Caco-2 (cell line): Measurements from ENCODE around the gene ARHGEF7. TPM values are rescaled to one million over a fixed set of nuclear protein-coding genes. Genes with fewer than 3 reads are reported as not detected.

Experiments used
- BruUV-seq: library from RNA; stranded (reverse); fragments of 400-500 nt; replicated peaks from 2 replicates; lab custom pipeline; 2021; lab: Mats Ljungman, UMichigan
- CTCF ChIA-PET: fragments of 300-600 bp; sonication (Branson Sonifier 250); formaldehyde crosslinking; loops from one replicate; lab custom pipeline; 2022; ENCODE audit warnings: antibody characterized with exemption; lab: Charles Lee
- POLR2A ChIA-PET: fragments of 300-600 bp; sonication (Branson Sonifier 250); formaldehyde crosslinking; loops from one replicate; lab custom pipeline; 2022; ENCODE audit warnings: antibody characterized with exemption; lab: Charles Lee
- DNase-seq, 2 experiments: peaks; one replicate each; pipeline versions ENCODE4 v3.0.0 to v3.0.0-alpha.2; 2020 to 2022
- H3K27me3 ChIP-seq: replicated peaks from 2 replicates; pipeline ENCODE4 v1.6.0; 2011; ENCODE audit warnings: low read length; ENCODE audit not compliant: control insufficient read depth, insufficient read depth
- H3K36me3 ChIP-seq: 2 replicates; pipeline ENCODE4 v1.5.1; 2011; ENCODE audit warnings: low read length; ENCODE audit not compliant: control insufficient read depth, insufficient read depth
- H3K4me1 ChIP-seq: fragments of 250-450 bp; sonication (Bioruptor Pico); 2 replicates; pipeline ENCODE4 v1.5.1; 2020; ENCODE audit warnings: mild to moderate bottlenecking
- H3K4me3 ChIP-seq: 2 replicates; pipeline ENCODE4 v1.5.1; 2011; ENCODE audit warnings: low read depth, mild to moderate bottlenecking, control low read depth, low read length
- H3K9me3 ChIP-seq: fragments of 250-450 bp; sonication (Bioruptor Pico); 2 replicates; pipeline ENCODE4 v1.5.1; 2020; ENCODE audit warnings: mild to moderate bottlenecking, moderate library complexity
- H3K27ac Mint-ChIP-seq: one replicate; pipeline ENCODE4 v1.8.0; 2022; ENCODE audit warnings: mixed read lengths; ENCODE audit not compliant: unreplicated experiment
- H3K27me3 Mint-ChIP-seq: one replicate; pipeline ENCODE4 v1.8.0; 2022; ENCODE audit warnings: mixed read lengths; ENCODE audit not compliant: insufficient read depth, unreplicated experiment
- H3K36me3 Mint-ChIP-seq: one replicate; pipeline ENCODE4 v1.8.0; 2022; ENCODE audit warnings: mild to moderate bottlenecking, mixed read lengths; ENCODE audit not compliant: insufficient read depth, unreplicated experiment
- H3K4me1 Mint-ChIP-seq: one replicate; pipeline ENCODE4 v1.8.0; 2022; ENCODE audit warnings: low read depth, mixed read lengths; ENCODE audit not compliant: unreplicated experiment
- H3K4me3 Mint-ChIP-seq: one replicate; pipeline ENCODE4 v1.8.0; 2022; ENCODE audit warnings: mild to moderate bottlenecking, moderate library complexity, mixed read lengths; ENCODE audit not compliant: unreplicated experiment
- H3K9me3 Mint-ChIP-seq: one replicate; pipeline ENCODE4 v1.8.0; 2022; ENCODE audit warnings: mixed read lengths; ENCODE audit not compliant: unreplicated experiment
- CTCF ChIP-seq, 2 experiments: fragments of 200-600 bp in 1 of 2; IDR thresholded peaks; 1 replicate in 1 of 2; 2 replicates in 1 of 2; pipeline versions ENCODE4 v1.5.1 to v1.8.0; 2011 to 2022; ENCODE audit warnings: antibody characterized with exemption in 1 of 2, control low read depth in 1 of 2, inconsistent platforms in 1 of 2, low read depth in 1 of 2, low read length in 1 of 2, mild to moderate bottlenecking in 1 of 2, moderate library complexity in 1 of 2; ENCODE audit not compliant: insufficient read depth in 1 of 2, severe bottlenecking in 1 of 2, unreplicated experiment in 1 of 2
- intact Hi-C: fragments of 100-400 bp; cut with micrococcal nuclease; formaldehyde crosslinking; loops from one replicate; pipeline ENCODE4 v1.10.0; 2022; ENCODE audit not compliant: unreplicated experiment
- total RNA-seq: library from RNA; stranded (reverse); gene quantifications from 2 replicates; pipeline ENCODE4 v1.2.3, GENCODE V29; 2022

Gene ARHGEF7
- total RNA-seq, 1 experiment from 2014 or later, result 60.5 TPM

GRCh38 chr13:111129465-111130115, 14.5 kb downstream of the ARHGEF7 start:
- no peaks in the 10 kb centered on the region for H3K9me3 ChIP-seq
- ChIA-PET POLR2A (no interaction called here), CTCF (no interaction called here)
- TF ChIP-seq CTCF (IDR thresholded peaks at IDR 0.05; ENCODE audit: insufficient read depth in 1 of 2, low read depth in 1 of 2, low read length in 1 of 2, severe bottlenecking in 1 of 2, unreplicated experiment in 1 of 2), result no peak
- H3K4me1 Mint-ChIP-seq, result no peaks in the 10 kb centered on the region
- no peak for DNase-seq
- no TSS peak for BruUV-seq
- intact Hi-C loops, result loop anchor here (1.0 kb wide), 1 partner anchor 41 kb away; no protein-coding TSS in a partner anchor
- H3K27me3 Mint-ChIP-seq, result peaks cover 19% of the 10 kb centered on the region
- peaks cover 4% of the 10 kb centered on the region; the same call in 1 of the 2 replicates for H3K4me1 ChIP-seq
- no peaks in the 10 kb centered on the region for H3K9me3 Mint-ChIP-seq
- H3K36me3 ChIP-seq, result no peaks in the 10 kb centered on the region
- no peak overlapping the region for H3K27ac Mint-ChIP-seq
- H3K36me3 Mint-ChIP-seq, result no peaks in the 10 kb centered on the region
- H3K4me3 ChIP-seq, result no peak overlapping the region
- H3K27me3 ChIP-seq, result no peaks in the 10 kb centered on the region
- no peak overlapping the region for H3K4me3 Mint-ChIP-seq

GRCh38 chr13:111130116-111130508, 15.0 kb downstream of the ARHGEF7 start:
- POLR2A ChIA-PET, result no interaction called here
- Histone ChIP-seq H3K4me1 (peaks cover 4% of the 10 kb centered on the region; the same call in 1 of the 2 replicates), H3K36me3 (no peaks in the 10 kb centered on the region), H3K9me3 (no peaks in the 10 kb centered on the region), H3K4me3 (no peak overlapping the region), H3K27me3 (no peaks in the 10 kb centered on the region)
- intact Hi-C loops, result loop anchor here (1.0 kb wide), 1 partner anchor 40 kb away; no protein-coding TSS in a partner anchor
- no peak for TF ChIP-seq CTCF (IDR thresholded peaks at IDR 0.05; ENCODE audit: insufficient read depth in 1 of 2, low read depth in 1 of 2, low read length in 1 of 2, severe bottlenecking in 1 of 2, unreplicated experiment in 1 of 2)
- DNase-seq, result no peak
- no peaks in the 10 kb centered on the region for H3K9me3 Mint-ChIP-seq
- CTCF ChIA-PET, result no interaction called here
- H3K27ac Mint-ChIP-seq, result no peak overlapping the region
- BruUV-seq, result no TSS peak
- no peaks in the 10 kb centered on the region for H3K4me1 Mint-ChIP-seq
- H3K36me3 Mint-ChIP-seq, result no peaks in the 10 kb centered on the region
- no peak overlapping the region for H3K4me3 Mint-ChIP-seq
- peaks cover 19% of the 10 kb centered on the region for H3K27me3 Mint-ChIP-seq

- Mint-ChIP-seq H3K27ac (no peak overlapping the region), H3K9me3 (no peaks in the 10 kb centered on the region), H3K4me1 (no peaks in the 10 kb centered on the region), H3K4me3 (no peak overlapping the region), H3K36me3 (no peaks in the 10 kb centered on the region), H3K27me3 (peaks cover 19% of the 10 kb centered on the region)
- CTCF ChIA-PET, result no interaction called here
- POLR2A ChIA-PET, result no interaction called here
- Histone ChIP-seq H3K4me1 (peaks cover 4% of the 10 kb centered on the region; the same call in 1 of the 2 replicates), H3K9me3 (no peaks in the 10 kb centered on the region), H3K4me3 (no peak overlapping the region), H3K27me3 (no peaks in the 10 kb centered on the region), H3K36me3 (no peaks in the 10 kb centered on the region)
- intact Hi-C loops, result no loop called here
- no peak for TF ChIP-seq CTCF (IDR thresholded peaks at IDR 0.05; ENCODE audit: insufficient read depth in 1 of 2, low read depth in 1 of 2, low read length in 1 of 2, severe bottlenecking in 1 of 2, unreplicated experiment in 1 of 2)
- no peak for DNase-seq
- BruUV-seq, result no TSS peak
Observed at GRCh38 chr13:111131048-111131447, 15.9 kb downstream of the ARHGEF7 start.
